Activated T-cell treated with anti-CD3 and anti-CD28 coated beads, Interleukin-2, amount 50 U/mL, for 24 hours (primary cell): ENCODE results near the gene CPM.

Source experiments
- DNase-seq: peaks from one replicate; pipeline ENCODE4 v3.0.0-alpha.2; 2020
- H3K27ac Mint-ChIP-seq: 2 replicates; pipeline ENCODE4 v1.8.0; 2020; ENCODE audit warnings: mild to moderate bottlenecking, mixed read lengths
- H3K27me3 Mint-ChIP-seq: 2 replicates; pipeline ENCODE4 v1.8.0; 2020; ENCODE audit warnings: mixed read lengths
- H3K36me3 Mint-ChIP-seq: 2 replicates; pipeline ENCODE4 v1.8.0; 2020; ENCODE audit warnings: low read depth, mixed read lengths
- H3K4me1 Mint-ChIP-seq: 2 replicates; pipeline ENCODE4 v1.8.0; 2020; ENCODE audit warnings: low read depth, mixed read lengths
- H3K4me3 Mint-ChIP-seq: 2 replicates; pipeline ENCODE4 v1.8.0; 2020; ENCODE audit warnings: mild to moderate bottlenecking, moderate library complexity, mixed read lengths
- H3K9me3 Mint-ChIP-seq: 2 replicates; pipeline ENCODE4 v1.8.0; 2020; ENCODE audit warnings: mixed read lengths

CPM gene

DNA sequence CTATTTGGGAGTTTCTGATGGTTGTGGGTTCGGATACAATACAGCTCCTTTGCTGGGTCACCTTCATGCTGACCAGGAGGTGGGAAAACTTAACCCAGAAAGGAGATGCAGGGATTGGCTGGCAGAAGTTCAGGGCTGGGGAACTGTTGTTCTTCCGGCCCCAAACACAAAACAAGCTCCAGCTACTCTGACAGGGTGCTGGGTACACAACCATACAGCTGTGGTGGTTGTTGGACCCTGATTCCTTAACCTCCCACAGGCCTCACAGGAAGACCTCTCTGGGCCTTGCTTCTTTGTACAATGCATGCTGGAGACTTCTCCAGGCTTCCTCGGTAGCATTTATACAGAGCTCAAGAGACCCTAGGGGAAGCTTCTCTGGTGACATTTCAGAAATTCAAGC, 47.6 kb downstream of the CPM start:
- peaks cover 2% of the 10 kb centered on the region for H3K27me3 Mint-ChIP-seq
- no peak overlapping the region for H3K4me3 Mint-ChIP-seq
- H3K9me3 Mint-ChIP-seq: peaks cover 3% of the 10 kb centered on the region
- peaks cover 20% of the 10 kb centered on the region for H3K36me3 Mint-ChIP-seq
- H3K27ac Mint-ChIP-seq: no peak overlapping the region
- no peak for DNase-seq
- H3K4me1 Mint-ChIP-seq: peaks cover 21% of the 10 kb centered on the region

GRCh38 chr12:68884251-68884650, 48.7 kb downstream of the CPM start:
- no peak overlapping the region for H3K4me3 Mint-ChIP-seq
- DNase-seq: no peak
- H3K36me3 Mint-ChIP-seq: peaks cover 22% of the 10 kb centered on the region
- H3K9me3 Mint-ChIP-seq: peaks cover 3% of the 10 kb centered on the region
- no peak overlapping the region for H3K27ac Mint-ChIP-seq
- H3K4me1 Mint-ChIP-seq: peaks cover 15% of the 10 kb centered on the region
- peaks cover 2% of the 10 kb centered on the region for H3K27me3 Mint-ChIP-seq

DNA sequence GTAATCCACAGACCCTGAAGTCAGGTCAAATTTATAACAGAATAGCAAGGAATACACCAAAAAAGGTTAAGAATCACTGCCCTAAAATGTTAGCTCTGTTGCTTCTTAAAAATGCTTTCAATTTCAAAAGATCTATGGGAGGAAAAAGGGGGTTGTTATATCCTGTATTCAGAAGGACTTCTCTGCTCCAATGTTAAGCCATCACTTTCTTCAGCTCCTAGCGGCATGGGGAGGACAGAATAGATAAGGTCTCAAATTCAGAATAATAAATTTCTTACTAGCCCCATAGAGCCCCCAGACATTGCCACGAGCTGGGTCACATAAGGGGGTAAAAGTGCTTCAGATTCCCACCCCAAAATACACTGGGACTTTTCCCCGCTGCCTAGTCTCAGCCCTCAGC, 49.8 kb downstream of the CPM start:
- H3K27ac Mint-ChIP-seq: no peak overlapping the region
- no peak overlapping the region for H3K4me3 Mint-ChIP-seq
- H3K4me1 Mint-ChIP-seq: peaks cover 6% of the 10 kb centered on the region
- H3K27me3 Mint-ChIP-seq: peaks cover 2% of the 10 kb centered on the region
- no peak for DNase-seq
- H3K9me3 Mint-ChIP-seq: peaks cover 3% of the 10 kb centered on the region
- peaks cover 22% of the 10 kb centered on the region for H3K36me3 Mint-ChIP-seq

GRCh38 chr12:68882251-68882964, 50.6 kb downstream of the CPM start:
- Mint-ChIP-seq H3K4me3 (no peak overlapping the region), H3K4me1 (no peaks in the 10 kb centered on the region), H3K27ac (no peak overlapping the region), H3K27me3 (peaks cover 2% of the 10 kb centered on the region), H3K36me3 (peaks cover 22% of the 10 kb centered on the region), H3K9me3 (peaks cover 3% of the 10 kb centered on the region)
- no peak for DNase-seq

- peaks cover 24% of the 10 kb centered on the region for H3K36me3 Mint-ChIP-seq
- H3K27ac Mint-ChIP-seq: no peak overlapping the region
- H3K4me1 Mint-ChIP-seq: no peaks in the 10 kb centered on the region
- DNase-seq: no peak
- H3K4me3 Mint-ChIP-seq: no peak overlapping the region
- H3K27me3 Mint-ChIP-seq: no peaks in the 10 kb centered on the region
- peaks cover 3% of the 10 kb centered on the region for H3K9me3 Mint-ChIP-seq
Observed at GRCh38 chr12:68880660-68881325, 52.2 kb downstream of the CPM start.

- peaks cover 3% of the 10 kb centered on the region for H3K9me3 Mint-ChIP-seq
- no peak overlapping the region for H3K4me3 Mint-ChIP-seq
- peaks cover 3% of the 10 kb centered on the region for H3K27me3 Mint-ChIP-seq
- peaks cover 24% of the 10 kb centered on the region for H3K36me3 Mint-ChIP-seq
- no peak for DNase-seq
- H3K4me1 Mint-ChIP-seq: no peaks in the 10 kb centered on the region
- H3K27ac Mint-ChIP-seq: no peak overlapping the region
Observed at GRCh38 chr12:68878846-68879245, 54.1 kb downstream of the CPM start.

DNA sequence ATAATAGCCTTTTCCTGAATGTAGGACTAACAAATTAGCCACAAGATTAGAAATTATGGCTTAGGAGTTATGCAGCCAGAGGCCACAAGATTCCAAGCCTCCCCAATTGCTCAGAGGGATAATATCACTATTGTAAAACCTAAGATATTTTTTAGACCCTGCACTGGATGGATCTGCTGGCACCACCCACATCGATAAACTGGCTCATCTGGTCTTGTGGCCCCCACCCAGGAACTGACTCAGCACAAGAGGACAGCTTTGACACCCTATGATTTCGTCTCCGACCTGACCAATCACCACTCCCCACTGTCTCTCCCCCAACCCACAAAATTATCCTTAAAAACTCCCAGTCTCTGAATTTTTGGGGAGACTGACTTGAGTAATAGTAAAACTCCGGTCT, 54.7 kb downstream of the CPM start:
- peaks cover 22% of the 10 kb centered on the region for H3K36me3 Mint-ChIP-seq
- H3K27me3 Mint-ChIP-seq: peaks cover 3% of the 10 kb centered on the region
- no peak overlapping the region for H3K27ac Mint-ChIP-seq
- no peak for DNase-seq
- no peaks in the 10 kb centered on the region for H3K4me1 Mint-ChIP-seq
- peaks cover 3% of the 10 kb centered on the region for H3K9me3 Mint-ChIP-seq
- no peak overlapping the region for H3K4me3 Mint-ChIP-seq

DNA sequence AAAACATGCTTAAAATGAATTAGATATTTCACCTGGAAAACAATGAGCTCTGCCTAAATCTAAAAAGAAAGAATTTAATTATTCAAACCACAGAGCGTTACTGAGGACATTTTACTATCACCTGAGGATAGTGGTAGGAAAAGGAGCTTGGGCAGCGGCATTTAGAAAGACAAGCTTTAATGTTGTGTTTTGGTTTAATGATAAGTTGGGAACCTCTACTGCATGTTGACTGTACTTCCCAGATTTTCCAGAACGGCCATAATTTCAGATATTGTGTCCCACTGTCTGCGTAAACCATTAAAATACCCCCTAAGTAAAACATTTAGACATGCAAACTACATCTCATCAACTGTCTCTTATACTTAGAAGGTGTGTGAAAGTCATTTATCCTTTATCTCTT, 55.4 kb downstream of the CPM start:
- H3K27me3 Mint-ChIP-seq: peaks cover 3% of the 10 kb centered on the region
- no peak overlapping the region for H3K4me3 Mint-ChIP-seq
- no peak for DNase-seq
- peaks cover 3% of the 10 kb centered on the region for H3K9me3 Mint-ChIP-seq
- peaks cover 15% of the 10 kb centered on the region for H3K36me3 Mint-ChIP-seq
- H3K27ac Mint-ChIP-seq: no peak overlapping the region
- H3K4me1 Mint-ChIP-seq: no peaks in the 10 kb centered on the region

GRCh38 chr12:68876461-68876860, 56.5 kb downstream of the CPM start:
- Mint-ChIP-seq H3K27me3 (peaks cover 3% of the 10 kb centered on the region), H3K4me3 (no peak overlapping the region), H3K27ac (no peak overlapping the region), H3K9me3 (no peaks in the 10 kb centered on the region), H3K36me3 (peaks cover 10% of the 10 kb centered on the region), H3K4me1 (no peaks in the 10 kb centered on the region)
- DNase-seq: no peak

- Mint-ChIP-seq H3K27ac (no peak overlapping the region), H3K9me3 (no peaks in the 10 kb centered on the region), H3K36me3 (peaks cover 21% of the 10 kb centered on the region), H3K27me3 (peaks cover 3% of the 10 kb centered on the region), H3K4me3 (no peak overlapping the region), H3K4me1 (no peaks in the 10 kb centered on the region)
- DNase-seq: no peak
Observed at GRCh38 chr12:68873316-68873715, 59.7 kb downstream of the CPM start.

GRCh38 chr12:68871921-68872320, 61.0 kb downstream of the CPM start:
- Mint-ChIP-seq H3K36me3 (peaks cover 22% of the 10 kb centered on the region), H3K9me3 (no peaks in the 10 kb centered on the region), H3K4me3 (no peak overlapping the region), H3K27ac (no peak overlapping the region), H3K27me3 (peaks cover 3% of the 10 kb centered on the region), H3K4me1 (no peaks in the 10 kb centered on the region)
- DNase-seq: no peak

DNA sequence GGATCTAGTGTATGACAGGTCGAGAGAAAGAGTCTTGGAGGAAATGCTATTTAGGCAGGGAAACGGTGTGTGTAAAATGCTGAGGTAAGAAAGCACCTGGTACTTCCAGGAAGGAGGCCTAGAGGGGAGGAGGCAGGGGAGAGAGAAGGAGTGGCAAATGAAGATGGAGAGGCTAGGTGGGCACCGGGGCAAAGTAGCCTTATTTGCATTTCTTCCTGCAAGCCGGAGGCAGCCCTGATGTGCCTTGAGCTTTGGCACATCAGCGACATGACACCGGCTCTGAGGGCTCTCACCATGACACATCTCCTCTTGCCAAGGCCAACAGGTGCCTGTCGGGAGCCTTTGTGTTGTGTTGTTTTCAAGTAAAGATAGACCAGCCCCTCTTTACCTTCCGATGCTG, 61.6 kb downstream of the CPM start:
- no peak overlapping the region for H3K4me3 Mint-ChIP-seq
- no peaks in the 10 kb centered on the region for H3K9me3 Mint-ChIP-seq
- peaks cover 3% of the 10 kb centered on the region for H3K27me3 Mint-ChIP-seq
- DNase-seq: no peak
- H3K4me1 Mint-ChIP-seq: no peaks in the 10 kb centered on the region
- peaks cover 23% of the 10 kb centered on the region for H3K36me3 Mint-ChIP-seq
- H3K27ac Mint-ChIP-seq: no peak overlapping the region

DNA sequence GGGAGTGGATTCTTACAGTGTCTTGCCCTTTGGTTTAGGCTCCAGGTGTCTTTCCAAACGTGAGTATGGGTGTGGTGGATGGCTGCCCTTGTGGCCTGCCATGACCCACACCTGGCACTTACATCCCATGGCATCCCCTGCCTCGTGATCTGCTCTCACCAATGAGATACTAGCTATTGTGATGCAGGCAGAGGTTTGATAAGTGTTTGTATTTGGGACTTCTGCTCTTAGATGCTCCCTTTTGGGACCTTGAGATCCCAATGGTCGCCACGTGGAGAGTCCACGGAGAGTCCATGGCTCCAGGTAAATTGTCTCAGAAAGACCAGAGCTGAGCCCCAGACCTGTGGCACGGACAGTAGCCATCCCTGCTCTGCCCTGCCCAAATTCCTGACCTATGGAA, 62.5 kb downstream of the CPM start:
- H3K4me1 Mint-ChIP-seq: peaks cover 2% of the 10 kb centered on the region
- H3K27ac Mint-ChIP-seq: no peak overlapping the region
- no peak for DNase-seq
- H3K4me3 Mint-ChIP-seq: no peak overlapping the region
- H3K9me3 Mint-ChIP-seq: no peaks in the 10 kb centered on the region
- H3K27me3 Mint-ChIP-seq: peaks cover 3% of the 10 kb centered on the region
- H3K36me3 Mint-ChIP-seq: peaks cover 31% of the 10 kb centered on the region

- peaks cover 31% of the 10 kb centered on the region for H3K36me3 Mint-ChIP-seq
- H3K4me3 Mint-ChIP-seq: no peak overlapping the region
- H3K27ac Mint-ChIP-seq: no peak overlapping the region
- peaks cover 3% of the 10 kb centered on the region for H3K27me3 Mint-ChIP-seq
- peaks cover 6% of the 10 kb centered on the region for H3K4me1 Mint-ChIP-seq
- no peak for DNase-seq
- no peaks in the 10 kb centered on the region for H3K9me3 Mint-ChIP-seq
Observed at GRCh38 chr12:68870011-68870410, 63.0 kb downstream of the CPM start.

GRCh38 chr12:68868043-68868790, 64.8 kb downstream of the CPM start:
- DNase-seq: no peak
- peaks cover 6% of the 10 kb centered on the region for H3K4me1 Mint-ChIP-seq
- H3K27me3 Mint-ChIP-seq: no peaks in the 10 kb centered on the region
- H3K36me3 Mint-ChIP-seq: peaks cover 26% of the 10 kb centered on the region
- no peaks in the 10 kb centered on the region for H3K9me3 Mint-ChIP-seq
- H3K27ac Mint-ChIP-seq: no peak overlapping the region
- H3K4me3 Mint-ChIP-seq: no peak overlapping the region
